ENCODE measurements around the gene NOL9.

DNA sequence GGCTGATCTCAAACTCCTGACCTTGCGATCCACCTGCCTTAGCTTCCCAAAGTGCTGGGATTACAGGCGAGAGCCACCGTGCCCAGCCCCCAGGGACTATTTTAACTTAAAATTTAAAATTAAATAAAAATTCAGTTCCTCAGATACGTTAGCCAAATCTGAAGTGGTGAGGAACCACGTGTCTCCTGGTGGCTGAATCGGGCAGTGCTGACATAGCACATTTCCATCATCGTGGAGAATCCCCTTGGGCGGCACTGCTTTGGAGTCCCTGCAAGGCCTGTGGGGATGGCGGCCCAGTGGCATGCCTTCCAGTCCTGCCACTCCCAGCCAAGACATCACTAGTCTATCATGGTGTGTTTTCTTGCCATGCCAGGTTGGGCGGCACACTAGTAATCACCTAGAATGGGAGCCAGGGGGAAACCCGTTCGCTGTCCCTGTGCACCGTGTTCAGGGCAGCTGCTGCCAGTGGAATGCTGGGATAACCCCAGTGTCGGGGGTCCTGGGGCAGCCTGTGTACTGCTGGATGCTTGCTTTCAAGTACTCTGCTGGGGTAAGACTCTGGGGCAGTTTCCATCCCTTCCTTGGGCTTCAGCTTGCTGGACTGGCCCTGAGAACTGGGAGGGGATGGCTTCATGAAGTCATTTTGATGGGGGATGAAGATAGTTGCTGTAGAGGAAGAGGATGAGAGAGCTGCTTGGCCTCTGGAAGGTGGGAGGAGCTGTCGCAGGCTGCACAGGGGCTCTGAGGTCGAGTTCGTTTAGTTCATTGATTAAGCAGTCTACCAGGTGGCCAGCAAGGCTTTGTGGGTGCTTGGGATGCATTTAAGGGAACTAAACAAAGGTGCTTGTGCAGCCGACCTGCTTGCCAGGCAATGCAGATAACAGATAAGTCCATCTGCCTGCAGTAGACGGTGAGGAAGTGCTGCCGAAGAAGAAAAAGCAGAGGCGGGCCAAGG is 30.1 kb upstream of the NOL9 start:
- TF ChIP-seq, protein P1, sequence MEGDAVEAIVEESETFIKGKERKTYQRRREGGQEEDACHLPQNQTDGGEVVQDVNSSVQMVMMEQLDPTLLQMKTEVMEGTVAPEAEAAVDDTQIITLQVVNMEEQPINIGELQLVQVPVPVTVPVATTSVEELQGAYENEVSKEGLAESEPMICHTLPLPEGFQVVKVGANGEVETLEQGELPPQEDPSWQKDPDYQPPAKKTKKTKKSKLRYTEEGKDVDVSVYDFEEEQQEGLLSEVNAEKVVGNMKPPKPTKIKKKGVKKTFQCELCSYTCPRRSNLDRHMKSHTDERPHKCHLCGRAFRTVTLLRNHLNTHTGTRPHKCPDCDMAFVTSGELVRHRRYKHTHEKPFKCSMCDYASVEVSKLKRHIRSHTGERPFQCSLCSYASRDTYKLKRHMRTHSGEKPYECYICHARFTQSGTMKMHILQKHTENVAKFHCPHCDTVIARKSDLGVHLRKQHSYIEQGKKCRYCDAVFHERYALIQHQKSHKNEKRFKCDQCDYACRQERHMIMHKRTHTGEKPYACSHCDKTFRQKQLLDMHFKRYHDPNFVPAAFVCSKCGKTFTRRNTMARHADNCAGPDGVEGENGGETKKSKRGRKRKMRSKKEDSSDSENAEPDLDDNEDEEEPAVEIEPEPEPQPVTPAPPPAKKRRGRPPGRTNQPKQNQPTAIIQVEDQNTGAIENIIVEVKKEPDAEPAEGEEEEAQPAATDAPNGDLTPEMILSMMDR (IDR thresholded peaks at IDR 0.05) = no peak
- TF ChIP-seq POLR2A (IDR thresholded peaks at IDR 0.05) (no peak), POLR2AphosphoS5 (IDR thresholded peaks at IDR 0.05; ENCODE audit: insufficient read depth in 1 of 2, low read depth in 1 of 2) (no peak)

All from vagina (tissue), 2 donors.